GM04504 (cell line): ENCODE data around the gene ACTA2.

Experiments used
- DNase-seq: peaks from one replicate; pipeline ENCODE4 v3.0.0-alpha.2; 2012; ENCODE audit warnings: low read depth

The ACTA2 gene

DNA sequence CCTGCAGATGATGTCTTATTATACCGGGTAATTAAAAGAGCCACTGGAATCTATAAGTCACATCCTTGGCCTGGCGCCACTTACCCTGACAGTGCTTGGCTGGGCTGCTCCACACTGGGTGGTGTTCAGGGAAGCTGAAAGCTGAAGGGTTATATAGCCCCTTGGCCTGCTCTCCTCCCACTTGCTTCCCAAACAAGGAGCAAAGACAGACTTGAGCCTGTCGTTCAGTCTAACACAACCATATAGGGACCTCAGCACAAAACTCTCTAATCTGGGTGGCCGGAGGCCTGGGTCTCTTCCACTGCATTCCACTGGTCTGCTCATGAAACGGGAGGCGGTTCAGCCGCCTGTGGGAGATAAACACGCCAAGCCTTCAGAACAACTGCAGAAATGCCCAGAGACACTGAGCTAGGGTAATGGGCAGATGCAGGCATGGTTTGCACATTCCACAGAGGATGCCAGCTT, at the start of gene ACTA2:
TSS of gene ACTA2 (minus strand) at position 127 of the 465 bp plus-strand sequence. CDS start 3,843 bp downstream, outside the sequence.
- no peak for DNase-seq

GRCh38 chr10:89001729-89002072, 49.1 kb upstream of the ACTA2 start:
- DNase-seq = no peak

DNA sequence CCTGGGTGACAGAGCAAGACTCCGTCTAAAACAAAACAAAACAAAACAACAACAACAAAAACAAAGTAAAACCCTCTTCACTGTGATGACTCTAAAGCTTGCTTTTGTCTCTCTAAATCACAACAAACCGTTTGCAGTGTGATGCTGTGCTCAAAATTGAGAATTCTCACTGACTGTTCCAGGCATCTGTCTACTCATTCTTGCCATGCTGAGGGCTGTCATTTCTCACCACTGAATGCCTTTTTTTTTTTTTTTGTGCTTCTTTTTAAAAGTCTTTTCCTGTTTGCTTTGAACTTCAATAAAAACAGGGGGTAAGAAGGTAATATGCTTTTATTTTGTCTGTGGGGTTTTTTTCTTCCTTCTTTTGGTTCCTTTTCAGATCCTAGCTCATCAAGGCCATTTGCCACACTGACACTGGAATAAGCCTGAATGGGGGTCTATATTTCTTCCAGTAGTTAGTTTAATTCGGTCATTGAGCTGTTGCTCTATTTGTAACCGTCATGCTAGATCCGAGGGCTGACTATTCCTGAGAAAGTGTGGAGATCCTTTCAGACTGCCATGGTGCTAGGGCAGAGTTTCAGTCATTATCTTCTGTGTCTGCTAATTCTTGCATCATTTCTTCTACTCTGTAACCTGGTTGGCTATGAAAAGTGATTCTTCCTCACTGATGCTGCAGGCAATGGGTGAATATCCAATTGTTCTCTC, 48.6 kb upstream of the ACTA2 start:
- no peak for DNase-seq

GRCh38 chr10:88999625-89000024, 47.1 kb upstream of the ACTA2 start:
- DNase-seq = no peak

DNA sequence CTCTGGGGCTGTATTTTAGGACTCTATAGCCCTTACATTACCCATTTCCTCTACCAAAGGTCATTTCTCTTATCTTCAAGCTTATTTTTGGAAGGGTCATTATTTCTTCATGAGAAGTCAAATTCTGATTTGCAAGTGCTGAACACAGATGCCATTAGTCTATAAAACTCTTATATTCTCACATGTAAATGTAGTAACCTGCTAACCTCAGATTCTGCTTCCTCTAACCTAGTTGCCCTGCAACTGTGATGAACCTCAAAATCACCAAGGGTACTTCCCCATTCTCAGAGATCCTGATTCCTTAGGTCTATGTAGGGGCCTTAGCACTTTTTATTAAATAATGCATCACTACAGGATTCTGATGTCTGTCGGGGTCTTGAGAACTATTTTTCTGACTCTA, 44.4 kb upstream of the ACTA2 start:
- no peak for DNase-seq

DNA sequence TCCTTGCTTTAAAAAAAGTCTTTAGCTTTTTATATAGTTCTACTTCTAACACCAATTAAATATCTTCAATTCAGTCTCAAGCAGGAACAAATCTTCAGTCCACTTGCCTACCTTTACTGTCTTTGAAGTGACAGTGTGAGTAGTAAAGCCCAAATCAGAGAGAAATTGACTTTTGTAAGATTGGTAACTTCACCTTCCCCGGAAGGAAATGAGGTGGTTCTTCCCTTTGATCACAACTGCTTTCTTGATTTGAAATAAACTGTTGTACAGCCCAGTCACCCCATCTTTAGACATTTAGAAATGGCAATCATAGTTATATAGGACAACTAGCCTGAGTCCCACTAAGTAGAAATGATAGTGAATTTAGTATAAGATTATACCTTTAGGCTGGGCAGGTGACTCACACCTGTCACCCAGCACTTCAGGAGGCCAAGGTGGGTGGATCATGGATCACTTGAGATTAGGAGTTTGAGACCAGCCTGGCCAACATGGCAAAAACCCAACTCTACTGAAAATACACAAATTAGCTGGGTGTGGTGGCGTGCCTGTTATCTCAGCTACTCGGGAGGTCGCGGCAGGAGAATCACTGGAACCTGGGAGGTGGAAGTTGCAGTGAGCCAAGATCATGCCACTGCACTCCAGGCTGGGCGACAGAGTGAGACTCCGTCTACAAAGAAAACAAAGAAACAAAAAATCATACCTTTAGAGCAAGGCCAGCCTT, 42.7 kb upstream of the ACTA2 start:
- DNase-seq = no peak

DNA sequence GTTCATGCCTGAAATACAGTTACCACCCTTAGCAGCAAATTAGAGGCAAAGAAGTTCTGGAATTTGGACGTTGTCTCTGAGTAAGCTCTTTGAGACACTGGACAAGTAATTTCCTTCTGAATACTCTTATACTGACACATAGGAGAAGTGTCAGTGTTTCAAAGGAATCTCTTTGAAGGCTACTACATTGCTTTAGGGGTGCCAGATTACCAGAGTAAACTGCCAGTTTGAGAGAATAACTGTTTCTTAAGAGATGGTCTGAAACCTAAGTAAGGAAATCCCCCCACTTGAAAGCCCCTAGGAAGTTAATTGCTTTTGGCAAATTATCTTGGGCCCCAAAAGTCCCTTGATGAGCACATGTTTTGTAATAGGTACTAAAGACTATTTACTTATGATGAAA, 41.4 kb upstream of the ACTA2 start:
- no peak for DNase-seq

- no peak for DNase-seq
Measured at GRCh38 chr10:88992921-88993524, 40.5 kb upstream of the ACTA2 start.

DNA sequence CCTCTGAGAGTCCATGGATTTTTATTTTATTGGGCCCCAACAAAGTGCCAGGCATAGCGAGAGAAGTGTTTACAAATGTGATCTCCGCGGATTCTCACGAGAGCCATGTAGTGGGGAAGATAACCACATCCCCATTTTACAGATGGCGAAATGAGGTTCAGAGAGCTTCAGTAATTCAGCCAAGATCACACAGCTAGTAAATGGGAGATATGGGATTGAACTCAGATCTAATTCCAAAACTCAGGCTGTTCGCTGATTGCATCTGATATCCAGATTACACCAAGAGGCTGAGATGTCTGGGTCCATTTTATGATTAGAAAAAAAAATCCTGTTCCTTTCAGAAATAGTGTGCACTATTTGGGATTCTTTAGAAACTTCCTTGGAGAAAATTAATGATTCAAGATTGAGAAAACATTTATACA, 39.3 kb upstream of the ACTA2 start:
- no peak for DNase-seq

GRCh38 chr10:88991161-88991898, 38.8 kb upstream of the ACTA2 start:
- no peak for DNase-seq

GRCh38 chr10:88990384-88991160, 38.0 kb upstream of the ACTA2 start, which contains the start of gene FAS:
FAS (plus strand) TSS chr10:88990798; CDS start chr10:88990877, 79 bp downstream.
- peak; percentile 50 for DNase-seq

DNA sequence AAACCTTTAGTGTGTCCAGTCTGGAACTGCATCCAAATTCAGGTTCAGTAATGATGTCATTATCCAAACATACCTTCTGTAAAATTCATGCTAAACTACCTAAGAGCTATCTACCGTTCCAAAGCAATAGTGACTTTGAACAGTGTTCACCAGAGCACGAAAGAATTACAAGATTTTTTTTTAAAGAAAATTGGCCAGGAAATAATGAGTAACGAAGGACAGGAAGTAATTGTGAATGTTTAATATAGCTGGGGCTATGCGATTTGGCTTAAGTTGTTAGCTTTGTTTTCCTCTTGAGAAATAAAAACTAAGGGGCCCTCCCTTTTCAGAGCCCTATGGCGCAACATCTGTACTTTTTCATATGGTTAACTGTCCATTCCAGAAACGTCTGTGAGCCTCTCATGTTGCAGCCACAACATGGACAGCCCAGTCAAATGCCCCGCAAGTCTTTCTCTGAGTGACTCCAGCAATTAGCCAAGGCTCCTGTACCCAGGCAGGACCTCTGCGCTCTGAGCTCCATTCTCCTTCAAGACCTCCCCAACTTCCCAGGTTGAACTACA, 37.3 kb upstream of the ACTA2 start:
- DNase-seq = peak; percentile 86

DNA sequence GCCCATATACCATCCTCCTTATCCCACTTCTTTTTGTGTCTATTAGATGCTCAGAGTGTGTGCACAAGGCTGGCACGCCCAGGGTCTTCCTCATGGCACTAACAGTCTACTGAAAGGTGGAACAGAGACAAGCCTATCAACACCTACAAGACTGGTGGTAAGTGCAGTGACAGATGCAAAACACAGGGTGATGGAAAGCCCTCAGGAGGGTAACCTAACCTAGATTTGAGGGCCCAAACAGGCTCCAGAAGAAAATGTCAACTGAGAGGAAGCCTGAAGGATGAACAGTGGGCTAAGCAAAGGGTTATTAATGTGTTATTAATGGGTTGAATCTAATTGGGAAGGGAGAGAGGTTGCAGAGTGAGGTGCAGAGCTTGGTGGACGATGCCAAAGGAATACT, 36.9 kb upstream of the ACTA2 start:
- no peak for DNase-seq

GRCh38 chr10:88987840-88988239, 35.3 kb upstream of the ACTA2 start:
- DNase-seq = no peak

DNA sequence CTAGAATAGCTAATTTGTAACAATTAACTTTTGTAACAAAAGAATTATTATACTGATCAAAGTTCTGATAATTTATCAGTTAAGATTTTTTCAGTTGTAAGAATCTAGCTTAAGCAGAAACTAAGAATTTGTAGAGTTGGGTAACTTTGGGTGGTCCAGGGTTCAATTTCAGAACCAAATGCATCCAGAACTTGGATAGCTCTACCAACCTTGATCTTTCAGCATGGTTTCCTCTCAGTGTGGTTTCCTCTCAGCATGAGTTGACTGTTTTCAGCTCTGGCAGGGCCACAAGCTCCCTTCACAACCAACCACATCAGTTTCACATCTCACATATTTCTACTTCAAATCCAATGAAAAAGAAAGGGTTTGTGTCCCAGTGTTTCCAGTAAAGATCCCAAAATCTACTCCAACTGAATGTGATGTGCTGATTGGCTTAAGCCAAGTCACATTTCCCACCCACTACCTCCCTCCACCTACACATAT, 34.7 kb upstream of the ACTA2 start:
- no peak for DNase-seq

DNA sequence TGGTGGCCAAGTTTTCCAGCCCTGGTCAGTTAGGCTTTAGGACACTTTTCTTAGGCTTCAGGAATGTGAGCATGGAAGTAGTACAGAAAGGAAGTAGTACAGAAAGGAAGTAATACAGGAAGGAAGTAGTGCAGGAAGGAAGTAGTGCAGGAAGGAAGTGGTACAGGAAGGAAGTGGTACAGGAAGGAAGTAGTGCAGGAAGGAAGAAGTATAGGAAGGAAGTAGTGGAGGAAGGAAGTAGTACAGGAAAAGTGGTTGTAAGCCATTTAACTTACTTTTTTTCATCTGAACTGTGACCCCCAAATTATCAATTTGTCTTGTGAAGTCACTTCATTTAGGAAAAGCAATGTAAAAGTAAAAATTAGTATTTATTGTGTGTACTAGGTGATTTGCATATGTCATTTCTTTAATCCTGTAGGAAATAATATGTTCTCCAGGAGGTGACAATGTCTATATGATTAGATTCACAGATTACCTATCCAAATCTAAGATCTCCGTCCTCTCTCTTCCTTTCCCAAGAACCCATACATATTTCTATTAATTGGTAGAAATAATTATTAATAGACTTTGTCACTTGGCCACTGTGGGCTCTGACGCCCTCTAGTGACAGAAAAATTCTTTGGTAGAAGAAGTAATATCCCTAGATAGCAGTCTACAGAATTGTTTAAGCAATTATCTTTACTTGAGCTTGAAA, 34.1 kb upstream of the ACTA2 start:
- no peak for DNase-seq

DNA sequence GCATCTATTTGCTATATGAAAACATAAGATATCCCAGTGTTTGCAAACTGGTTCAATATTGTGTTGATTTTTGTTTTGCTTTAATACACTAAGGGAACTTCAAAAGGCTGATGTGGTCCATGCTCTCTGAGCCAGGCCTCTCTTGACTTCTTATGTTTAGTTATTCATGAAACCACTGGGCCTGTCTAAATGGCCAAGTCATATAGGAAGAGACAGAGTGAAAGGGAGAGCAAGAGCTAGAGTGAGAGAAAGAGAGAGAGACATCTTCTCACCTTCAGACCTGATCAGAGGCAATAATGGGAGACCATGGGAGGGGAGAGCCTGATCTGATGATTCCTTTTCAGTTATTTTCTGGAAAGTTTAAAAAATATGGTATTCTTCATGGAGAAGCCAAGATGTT, 32.0 kb upstream of the ACTA2 start:
- DNase-seq = no peak

DNA sequence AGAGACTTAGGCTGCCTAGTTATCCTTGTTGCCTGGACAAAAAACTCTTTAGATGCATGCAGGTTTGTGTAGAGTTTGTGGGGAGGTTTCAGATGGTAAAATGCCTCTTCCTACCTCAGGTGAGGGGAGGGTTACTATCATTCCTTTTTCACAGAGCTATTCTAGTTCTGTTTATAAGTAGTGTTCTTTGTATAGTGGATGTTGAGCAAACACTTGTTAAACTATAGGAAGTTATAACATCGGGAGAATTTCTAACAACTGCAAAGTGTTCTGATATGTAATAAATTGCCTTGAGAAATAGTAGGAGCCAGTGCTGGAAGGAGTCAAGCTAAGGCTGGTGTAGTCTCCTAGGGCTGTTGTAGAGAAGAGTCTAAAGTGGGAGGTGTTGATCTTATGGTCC, 31.4 kb upstream of the ACTA2 start:
- no peak for DNase-seq

- DNase-seq = no peak
Measured at GRCh38 chr10:88983206-88983605, 30.6 kb upstream of the ACTA2 start.

DNA sequence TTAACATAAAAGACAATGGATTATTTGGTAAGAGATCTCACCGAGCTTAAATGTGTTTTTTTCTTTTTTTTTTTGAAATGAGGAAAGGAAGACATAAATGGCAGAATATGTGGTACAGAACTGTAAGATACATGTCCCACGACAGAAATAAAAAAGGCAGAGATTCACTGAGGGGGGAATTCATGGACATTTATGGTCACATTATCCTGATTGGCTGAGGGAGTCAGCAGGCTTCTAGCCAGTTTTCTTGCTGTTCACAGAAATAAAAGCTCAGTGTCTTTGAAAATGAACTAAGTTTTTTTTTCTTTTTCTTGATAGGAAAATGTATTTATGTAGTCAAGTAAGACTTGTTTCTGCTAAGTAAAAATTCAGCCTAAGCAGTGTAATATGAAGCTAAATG, 29.8 kb upstream of the ACTA2 start:
- no peak for DNase-seq

DNA sequence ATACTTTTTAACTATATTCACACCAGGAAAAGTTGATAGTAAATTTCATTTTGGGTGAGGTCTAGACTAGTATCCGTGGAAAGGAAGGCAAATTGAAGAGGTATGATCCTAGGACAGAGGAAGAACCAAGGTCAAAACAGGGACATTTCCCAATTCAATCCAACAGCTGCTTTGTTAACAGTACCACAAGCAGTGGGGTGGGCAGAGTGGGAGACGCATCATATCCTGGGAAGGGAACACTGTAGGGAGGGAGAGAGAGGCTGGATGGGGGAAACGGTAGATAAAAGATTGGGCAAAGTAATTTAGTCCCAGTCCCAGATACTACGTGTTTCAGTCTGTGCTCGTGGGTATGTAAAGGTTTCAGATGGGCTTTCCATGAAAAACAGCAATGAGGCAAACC, 28.9 kb upstream of the ACTA2 start:
- no peak for DNase-seq
